Stimulated activated CD4-positive, alpha-beta T cell treated with anti-CD3 and anti-CD28 coated beads, Interleukin-15, amount 100 ng/mL, for 1 hour (primary cell): ENCODE results near the gene COMT.
"Not testable (repeated sequence)": the region's sequence is repeated elsewhere in the genome, so short reads cannot be mapped to it uniquely, and the experiment has no call there.

ENCODE experiments used
- DNase-seq, 2 donors: peaks; one replicate each; pipeline ENCODE4 v3.0.0-alpha.2; 2020; ENCODE audit warnings: low read depth in 1 of 2, low spot score in 1 of 2

The COMT gene

DNA sequence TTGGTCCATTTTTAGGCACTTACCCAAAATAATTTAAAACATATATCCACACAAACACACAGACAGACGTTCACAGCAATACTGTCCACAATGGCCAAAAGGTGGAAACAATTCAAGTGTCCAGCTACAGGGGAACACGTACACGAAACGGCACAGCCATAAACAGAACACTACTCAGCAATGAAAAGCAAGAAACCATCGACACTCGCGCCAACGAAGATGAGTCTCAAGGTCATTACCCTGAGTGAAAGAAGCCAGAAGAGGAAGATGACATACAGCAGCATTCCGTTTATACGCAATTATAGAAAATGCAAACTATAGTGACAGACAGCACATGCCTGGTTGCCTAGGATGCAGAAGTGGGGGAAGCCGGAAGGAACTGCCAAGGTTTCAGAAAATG lies 13.4 kb upstream of the COMT start:
- DNase-seq, result no peak

DNA sequence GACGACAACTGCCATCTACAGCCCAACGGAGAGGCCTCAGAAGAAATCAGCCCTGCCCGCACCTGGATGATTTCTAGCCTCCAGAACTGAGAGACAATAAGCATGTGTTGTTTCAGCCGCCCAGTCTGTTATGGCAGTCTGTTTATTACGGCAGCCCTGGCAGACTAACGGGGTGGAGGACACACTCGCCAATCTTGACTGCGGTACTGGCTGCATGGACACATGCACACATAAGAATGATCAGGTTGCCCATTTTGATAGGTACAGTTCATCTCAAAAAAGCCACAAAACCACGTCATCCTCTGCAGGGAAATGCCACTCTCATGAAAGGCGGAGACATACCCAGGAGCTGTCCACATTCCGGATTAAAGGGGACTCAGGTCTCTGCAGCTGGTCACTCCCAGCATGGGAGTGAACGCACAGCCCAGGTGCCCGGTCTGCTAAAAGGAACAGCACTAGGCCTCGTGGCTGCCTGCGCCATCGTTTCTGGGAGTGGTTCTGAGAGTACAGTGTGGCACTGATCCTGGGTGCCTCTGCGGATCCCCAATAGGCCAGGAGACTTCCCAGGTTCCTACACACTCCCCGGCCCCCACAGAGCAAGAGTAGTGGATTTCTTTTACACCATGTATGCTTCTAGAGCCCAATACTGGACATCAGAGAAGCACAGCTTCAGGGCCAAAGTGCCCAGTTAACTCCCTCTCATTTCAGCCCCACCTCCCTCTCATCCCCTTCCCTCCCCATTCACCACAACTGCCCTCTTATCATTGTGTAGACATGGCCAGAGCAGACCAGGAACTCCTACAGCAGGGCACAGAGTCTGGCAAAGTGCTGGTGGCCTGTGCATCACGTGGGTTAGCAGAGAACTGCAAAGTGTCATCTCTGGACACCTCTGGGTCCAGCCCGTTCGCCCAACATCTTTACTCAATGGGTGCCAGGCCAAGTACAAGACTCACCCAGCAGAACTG lies 11.7 kb upstream of the COMT start:
- DNase-seq, result no peak

DNA sequence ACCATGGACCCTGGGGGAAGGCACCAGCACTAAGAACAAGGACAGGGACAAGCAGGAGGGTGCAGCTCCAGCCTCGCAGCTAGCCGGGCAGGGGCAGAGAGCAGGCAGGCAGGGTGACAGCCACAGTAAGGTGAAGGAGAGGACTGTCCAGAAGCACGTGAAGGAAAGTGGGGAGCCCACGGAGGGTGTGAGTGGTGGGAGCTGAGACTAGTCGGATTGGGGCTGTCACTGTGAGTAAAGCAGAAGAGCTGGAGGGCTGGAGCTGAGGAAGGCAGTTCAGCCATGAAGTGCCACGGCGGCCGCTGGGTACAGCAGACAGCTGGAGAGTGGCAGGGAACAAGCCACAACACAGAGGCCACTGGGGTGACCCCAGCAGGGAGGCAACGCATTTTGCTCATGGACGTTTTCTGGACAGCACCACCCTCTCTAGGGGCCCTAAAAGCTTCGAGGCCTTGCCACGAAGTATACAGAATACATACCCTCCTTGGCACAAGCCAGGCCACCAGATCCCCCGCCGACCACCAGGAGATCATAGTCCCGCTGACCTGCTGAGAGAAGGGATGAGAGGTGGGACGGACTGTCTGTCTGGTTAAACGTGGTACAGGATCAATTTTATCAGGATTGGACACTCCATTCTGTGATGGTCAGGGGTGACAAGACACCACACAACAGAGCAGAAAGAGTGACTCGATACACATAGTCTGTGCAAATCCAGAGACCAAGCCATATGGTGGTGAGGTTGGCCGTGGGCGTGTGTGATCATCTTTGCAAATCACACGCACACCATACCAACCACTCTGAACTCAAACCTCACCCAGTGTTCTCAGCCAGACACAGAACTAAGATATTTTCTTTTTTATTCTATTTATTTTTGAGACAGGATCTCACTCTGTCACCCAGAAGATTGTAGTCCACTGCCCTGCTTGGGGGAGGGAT lies 10.8 kb upstream of the COMT start:
- no peak for DNase-seq

DNA sequence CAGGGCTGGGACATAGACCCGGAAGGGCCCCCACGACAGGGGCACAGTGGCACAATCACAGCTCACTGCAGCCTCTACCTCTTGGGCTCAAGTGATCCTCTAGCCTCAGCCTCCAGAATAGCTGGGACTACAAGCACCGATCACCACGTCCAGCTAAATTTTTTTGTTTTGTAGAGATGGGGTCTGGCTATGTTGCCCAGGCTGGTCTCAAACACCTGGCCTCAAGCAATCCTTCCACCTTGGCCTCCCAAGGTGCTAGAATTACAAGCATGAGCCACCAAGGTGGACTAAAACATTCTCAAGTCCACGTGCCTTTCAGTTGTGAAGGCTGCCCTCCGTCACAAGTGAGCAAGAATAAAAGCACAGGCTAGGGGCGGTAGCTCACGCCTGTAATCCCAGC lies 10.1 kb upstream of the COMT start:
- no peak for DNase-seq

DNA sequence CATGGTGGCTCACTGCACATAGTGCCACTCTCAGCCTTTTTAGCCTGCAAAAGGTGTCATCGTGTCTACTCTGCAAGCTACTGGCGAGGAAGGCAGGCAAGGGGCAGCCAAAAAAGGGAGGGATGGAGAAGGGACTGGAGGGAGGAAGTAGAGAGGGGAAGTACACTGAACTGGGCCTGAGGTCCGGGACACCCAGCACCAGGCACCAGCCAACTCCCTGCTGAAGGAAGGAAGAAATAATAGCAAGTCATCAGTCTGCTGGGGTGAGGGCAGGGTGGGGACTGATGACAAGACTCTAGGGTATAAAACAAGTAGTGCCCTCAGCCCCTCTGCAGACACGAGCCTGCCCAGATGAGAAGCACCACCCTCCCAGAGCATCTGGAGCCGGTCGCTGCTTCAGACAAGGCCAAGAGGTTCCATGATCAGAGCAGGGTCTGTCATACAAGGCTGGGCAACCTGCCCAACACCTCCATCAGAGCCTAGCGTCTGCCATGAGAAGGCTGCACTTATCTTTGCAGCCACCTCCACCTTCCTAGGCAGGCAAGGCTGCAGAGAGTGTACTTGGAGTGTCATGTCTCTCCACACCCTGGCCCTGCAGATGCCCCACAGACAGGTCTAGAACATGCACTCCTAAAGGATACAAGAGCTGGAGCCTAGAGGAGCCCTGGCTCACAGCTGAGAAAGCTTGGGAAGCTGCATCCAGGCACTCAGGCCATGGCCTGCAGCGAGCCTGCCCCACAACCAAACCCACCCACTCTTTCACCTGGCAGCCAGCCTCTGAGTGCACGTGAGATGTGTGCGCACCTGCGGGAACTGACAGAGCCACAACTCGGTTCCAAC lies 9.0 kb upstream of the COMT start:
- no peak for DNase-seq

DNA sequence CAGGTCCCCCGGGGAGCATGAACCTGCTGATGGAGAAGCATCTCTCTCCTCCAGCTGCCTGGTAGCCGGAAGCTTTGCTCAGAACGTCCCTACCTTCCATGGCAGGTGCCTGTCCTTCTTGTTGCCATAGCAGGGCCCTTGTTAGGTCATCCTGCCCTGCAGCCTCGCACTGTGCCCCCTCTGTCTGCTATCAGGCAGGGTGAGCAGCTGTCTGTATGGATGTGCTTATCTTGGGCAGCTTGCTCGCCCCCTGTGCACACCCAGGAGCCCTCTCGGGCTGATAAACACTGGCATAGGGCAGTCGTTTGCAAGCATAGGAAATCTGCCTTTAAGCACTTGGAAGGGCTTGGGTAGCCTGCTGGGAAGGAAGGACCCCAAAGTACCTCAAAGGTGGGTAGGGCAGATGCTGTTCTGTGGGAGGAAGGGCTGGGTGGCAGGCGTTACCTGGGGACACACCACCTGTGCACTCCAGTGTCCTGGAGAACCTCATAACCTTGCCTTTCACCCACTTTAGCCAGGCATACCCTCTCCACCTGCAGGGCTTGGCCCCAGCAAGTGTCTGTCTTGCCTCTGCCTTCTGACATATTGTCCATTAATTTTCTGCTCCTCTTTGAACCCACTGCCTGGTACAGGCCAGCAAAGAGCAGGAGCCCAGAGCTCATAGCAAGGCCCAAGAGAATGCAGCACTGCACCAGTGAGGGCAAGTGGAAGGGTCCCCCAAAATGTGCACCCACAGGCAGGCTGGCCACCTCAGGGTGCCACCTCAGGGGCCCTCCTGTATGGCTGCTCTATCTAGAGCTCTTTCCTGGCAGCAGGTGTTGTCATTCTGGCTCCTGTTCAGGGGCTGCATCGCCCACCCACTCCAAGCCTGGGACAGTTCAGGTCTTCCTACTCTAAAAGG lies 8.0 kb upstream of the COMT start:
- DNase-seq, result no peak

DNA sequence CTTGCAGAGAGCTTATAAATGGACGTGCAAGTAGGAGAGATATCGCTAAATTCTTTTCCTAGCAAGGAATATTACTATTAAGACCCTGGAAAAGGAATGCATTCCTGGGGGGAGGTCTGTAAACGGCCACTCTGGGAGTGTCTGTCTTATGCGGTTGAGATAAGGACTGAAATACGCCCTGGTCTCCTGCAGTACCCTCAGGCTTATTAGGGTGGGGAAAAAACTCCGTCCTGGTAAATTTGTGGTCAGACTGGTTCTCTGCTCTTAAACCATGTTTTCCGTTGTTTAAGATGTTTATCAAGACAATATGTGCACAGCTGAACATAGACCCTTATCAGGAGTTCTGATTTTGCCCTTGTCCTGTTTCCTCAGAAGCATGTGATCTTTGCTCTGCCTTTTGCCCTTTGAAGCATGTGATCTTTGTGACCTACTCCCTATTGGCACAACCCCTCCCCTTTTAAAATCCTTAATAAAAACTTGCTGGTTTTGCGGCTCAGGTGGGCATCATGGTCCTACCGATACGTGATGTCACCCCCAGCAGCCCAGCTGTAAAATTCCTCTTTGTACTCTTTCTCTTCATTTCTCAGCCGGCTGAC lies 6.4 kb upstream of the COMT start:
- DNase-seq, result not testable (repeated sequence)

DNA sequence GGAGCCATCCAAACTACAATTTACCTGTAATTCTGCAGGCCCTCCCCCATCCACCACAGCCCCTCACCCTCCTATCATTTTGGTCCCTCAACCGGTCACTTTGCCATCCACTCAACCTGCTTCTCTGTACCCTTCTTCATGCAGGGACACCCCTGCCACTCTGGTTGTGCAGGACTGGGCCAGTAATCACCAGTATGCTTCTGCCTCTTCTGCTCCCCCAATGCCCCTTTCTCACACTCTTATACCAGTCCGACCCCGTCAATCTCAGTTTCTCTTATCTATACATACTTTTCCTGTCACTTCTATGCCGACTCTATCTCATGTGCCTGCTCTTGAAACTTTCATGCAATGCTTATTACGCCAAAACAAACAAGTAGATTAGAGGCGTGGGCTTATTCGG lies 5.1 kb upstream of the COMT start:
- no peak for DNase-seq

DNA sequence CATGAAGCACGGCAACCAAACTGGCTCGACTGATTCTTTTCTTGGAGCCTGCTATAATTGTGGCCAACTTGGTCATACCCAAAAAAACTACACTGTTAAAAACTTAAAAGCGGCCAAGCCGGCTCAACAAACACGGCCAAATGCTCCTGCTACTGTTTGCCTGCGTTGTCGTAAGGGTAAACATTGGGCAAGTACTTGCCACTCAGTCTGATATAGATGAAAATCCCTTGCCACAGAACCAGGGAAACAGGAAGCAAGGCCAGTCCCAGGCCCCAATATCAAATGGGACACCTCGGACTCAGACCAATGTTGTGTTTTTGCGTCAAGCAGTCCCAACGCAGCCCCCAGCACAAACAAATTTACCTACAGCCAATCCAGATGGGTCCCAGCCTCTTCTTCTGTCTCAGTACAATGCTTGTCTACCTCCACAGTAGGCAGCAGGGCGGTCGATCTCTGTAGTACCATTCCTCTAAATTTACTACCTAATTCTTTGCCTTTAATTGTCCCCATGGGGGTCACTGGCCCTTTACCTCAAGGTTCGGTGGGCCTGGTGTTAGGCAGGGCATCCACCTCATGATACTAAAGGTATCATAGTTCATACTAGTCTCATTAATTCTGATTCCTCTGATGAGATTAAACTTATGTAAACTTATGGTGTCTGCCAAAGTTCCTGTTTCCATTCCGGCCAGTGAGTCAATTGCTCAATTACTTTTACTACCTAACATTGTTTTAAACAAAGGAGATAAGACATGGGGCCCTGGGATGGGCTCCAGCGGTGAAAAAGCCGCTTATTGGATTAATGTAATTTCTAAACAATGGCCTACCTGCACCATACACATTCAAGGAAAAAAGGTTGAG lies 3.7 kb upstream of the COMT start:
- no peak for DNase-seq

DNA sequence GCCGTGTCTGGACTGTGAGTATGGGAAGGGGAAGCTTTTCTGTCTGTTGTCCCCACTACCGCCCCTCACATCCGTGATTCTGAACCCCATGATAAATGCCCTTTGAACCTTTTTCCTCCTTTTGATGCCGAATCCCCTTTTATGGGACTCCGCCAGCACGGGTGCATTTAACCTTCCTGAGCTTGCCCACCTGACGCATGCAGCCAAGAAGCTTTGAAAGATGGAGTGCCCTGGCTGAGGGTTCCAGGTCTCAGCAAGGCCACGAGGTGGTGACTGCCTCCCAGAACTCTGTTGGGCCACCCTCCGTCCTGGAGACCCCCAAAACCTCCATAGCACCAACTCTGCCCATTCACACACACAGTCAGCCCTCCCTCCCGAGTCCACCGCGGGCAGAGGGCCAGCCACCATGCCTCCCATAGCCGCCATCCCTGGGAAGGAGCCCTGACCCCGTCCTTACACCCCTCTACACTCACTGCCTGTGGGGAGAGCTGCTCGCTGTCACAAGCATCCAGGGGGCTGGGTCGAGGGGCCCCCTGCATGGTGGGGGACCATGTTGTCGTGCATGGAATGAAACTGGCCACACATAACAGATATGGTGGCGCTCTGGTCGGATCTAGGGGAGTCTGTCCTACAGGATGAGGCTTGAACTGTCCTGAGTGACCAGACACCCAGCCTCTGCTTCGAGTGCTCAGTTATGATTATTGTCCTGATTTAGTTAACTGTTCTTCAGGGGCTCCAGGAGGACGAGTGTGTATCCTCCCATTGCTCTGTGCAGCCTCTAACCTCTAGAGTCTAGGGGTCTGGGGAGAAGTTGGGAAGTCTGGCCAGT lies 822 bp upstream of the COMT start:
- no peak for DNase-seq

DNA sequence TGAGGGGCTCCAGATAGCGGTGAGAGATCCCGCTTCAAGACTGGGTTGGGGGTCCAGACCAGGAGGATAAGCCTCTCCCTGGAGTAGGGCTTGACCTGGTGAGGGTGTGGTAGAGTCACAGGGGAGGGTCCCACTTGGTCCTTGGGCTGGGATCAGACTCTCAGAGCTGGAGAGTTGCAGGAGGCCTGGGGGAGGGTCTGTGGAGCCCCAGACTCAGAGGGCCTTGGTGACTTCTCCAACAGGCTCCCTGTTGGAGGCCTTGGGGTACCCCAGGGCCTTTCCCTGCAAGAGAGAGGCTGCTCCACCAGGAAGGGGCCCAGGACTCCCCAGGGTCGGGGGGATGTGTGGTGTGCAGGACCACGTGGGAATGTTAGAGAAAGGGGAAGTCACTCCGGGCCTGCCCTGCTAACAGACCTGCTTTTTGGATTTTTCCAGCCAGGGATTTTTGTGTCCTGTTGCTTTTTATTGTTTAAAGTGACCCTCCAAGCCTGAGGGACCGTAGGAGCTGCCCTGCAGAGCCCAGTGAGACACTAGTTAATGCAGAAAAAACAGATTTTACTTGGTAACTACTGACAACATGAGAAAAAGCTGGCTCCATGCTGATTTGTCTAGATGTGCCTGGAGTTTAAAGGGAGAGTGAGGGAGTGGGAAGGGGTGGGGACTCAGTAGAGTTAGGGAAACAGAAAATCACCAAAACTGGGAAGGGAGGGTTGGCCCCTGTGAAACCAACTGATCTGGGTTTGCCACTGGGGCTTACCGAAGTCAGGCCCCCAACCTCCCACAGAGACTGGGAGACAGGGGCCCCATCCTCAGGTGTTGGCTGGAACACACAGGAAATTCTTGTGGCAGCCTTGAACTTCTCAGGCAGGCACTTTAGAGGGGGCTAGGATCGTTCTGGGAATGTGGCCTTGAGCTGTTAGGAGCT lies 847 bp downstream of the COMT start:
- DNase-seq, result no peak

DNA sequence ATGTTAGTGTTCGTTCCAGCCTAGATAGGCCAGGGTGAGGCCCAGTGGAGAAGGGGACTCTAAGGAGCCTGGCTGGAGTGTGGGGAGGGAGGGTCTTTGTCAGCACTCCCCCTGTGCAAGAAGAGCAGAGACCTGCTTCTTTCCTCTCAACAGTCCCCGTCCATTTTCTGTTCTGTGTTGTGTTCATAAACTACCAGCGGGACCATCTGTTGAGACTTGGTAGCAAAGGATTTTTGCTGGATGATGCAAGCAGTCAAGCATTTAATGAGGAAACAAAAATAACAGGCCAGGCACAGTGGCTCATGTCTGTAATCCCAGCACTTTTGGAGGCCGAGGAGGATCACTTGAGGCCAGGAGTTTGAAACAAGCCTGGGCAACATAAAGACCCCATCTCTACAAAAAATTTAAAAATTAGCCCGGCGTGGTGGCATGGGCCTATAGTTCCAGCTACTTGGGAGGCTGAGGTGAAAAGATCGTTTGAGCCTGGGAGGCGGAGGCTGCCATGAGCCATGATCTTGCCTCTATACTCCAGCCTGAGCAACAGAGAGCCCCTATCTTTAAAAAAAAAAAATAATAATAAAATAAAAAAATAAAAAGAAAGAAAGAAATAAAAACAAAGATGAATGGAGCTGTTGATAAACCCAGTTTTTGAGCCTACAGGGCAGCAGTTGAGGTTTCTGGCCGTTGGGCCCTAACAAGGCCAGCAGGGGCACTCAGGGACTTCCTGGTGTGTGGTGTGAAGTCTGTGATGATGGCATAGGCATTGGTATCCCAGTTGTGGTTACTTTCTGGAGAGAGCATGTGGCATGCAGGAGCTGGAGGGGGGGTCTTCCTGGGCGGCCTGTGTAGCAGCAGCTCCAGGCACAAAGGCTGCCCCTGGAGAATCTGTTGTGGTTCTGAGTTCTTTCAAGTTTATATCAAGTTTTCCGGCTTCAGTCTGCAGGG lies 1.8 kb downstream of the COMT start:
- no peak for DNase-seq

DNA sequence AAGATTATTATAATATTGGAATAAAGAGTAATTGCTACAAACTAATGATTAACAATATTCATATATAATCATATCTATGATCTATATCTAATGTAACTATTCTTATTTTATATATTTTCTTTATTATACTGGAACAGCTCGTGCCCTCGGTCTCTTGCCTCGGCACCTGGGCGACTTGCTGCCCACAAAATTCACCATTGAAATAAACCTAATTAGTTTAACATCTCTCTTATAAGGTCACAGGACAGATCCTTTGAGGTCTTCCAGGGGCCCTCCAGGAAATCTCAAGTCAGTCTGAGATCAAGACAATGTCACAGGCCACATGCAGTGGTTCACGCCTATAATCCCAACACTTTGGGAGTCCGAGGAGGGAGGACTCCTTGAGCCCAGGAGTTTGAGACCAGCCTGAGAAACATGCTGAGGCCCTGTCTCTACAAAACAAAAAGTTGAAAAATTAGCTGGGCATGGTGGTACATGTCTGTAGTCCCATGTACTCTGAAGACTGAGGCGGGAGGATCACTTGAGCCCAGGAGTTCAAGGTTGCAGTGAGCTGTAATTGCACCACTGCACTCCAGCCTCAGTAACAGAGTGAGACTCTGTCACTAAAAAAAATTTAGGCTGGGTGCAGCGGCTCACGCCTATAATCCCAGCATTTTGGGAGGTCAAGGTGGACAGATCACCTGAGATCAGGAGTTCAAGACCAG lies 6.6 kb downstream of the COMT start:
- DNase-seq, result no peak

DNA sequence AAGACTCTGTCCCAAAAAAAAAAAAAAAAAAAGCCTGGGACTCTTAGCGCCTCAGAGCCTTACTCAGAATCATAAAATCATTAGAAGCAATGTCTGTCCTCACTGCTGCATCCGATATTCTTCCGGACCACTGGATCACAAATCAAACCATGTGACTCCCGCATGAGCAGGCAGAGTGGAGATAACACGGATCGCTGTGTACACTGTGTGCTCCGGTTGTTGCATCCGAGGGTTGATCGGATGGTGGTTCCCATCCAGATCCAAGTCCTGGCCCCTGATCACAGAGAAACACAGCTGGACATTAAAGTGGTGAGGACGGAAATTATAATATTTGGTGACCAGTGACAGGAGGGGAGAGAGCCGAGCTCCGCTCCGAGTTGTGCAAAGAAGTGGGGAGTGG lies 9.8 kb downstream of the COMT start:
- DNase-seq, result no peak
